ENCODE measurements around the gene CAMK2G. TPM values are rescaled to one million over a fixed set of nuclear protein-coding genes. Genes with fewer than 3 reads are reported as not detected.
A peak's percentile ranks its signal among the peaks of the same experiment; 100 is the strongest.

The CAMK2G gene
- total and polyA plus RNA-seq, 2 experiments from 2014 or later, result 30.6 to 34.1 TPM

GRCh38 chr10:73887294-73888039 is 13.1 kb upstream of the CAMK2G start:
- no peaks in the 10 kb centered on the region for H3K36me3 ChIP-seq (ENCODE audit: insufficient read depth)
- H2AFZ ChIP-seq, result peak overlapping the region; percentile 92
- ATAC-seq (peak; percentile 7; the same call in 1 of the 3 replicates), DNase-seq (ENCODE audit: low spot score) (no peak)
- H3F3A ChIP-seq (replicated peaks; ENCODE audit: low read depth), result no peaks in the 10 kb centered on the region
- no peaks in the 10 kb centered on the region for H3K27me3 ChIP-seq (ENCODE audit: insufficient read depth)
- no peaks in the 10 kb centered on the region for H3K9me2 ChIP-seq (ENCODE audit: insufficient read depth)
- Mint-ChIP-seq H3K4me1 (peaks cover 12% of the 10 kb centered on the region), H3K4me3 (no peak overlapping the region; the same call in 2 of the 3 replicates), H3K27me3 (ENCODE audit: insufficient read depth, low read depth, poor library complexity) (peaks cover 2% of the 10 kb centered on the region), H3K27ac (no peak overlapping the region), H3K36me3 (ENCODE audit: low read depth) (no peaks in the 10 kb centered on the region), H3K9me3 (no peaks in the 10 kb centered on the region)
- no peaks in the 10 kb centered on the region for H3K79me2 ChIP-seq (replicated peaks; ENCODE audit: insufficient read depth)
- peaks cover 11% of the 10 kb centered on the region; the same call in 1 of the 2 replicates for H3K4me1 ChIP-seq (ENCODE audit: insufficient read depth)
- no peak for TF ChIP-seq EZH2 (IDR thresholded peaks at IDR 0.05; ENCODE audit: low read depth, unreplicated experiment)
- TF ChIP-seq CREB1 (CRISPR knock-in tag; IDR thresholded peaks at IDR 0.05; ENCODE audit: low read depth), result no peak
- no peak for TF ChIP-seq JUNB (IDR thresholded peaks at IDR 0.05; ENCODE audit: unreplicated experiment)
- TF ChIP-seq EZH2phosphoT487 (IDR thresholded peaks at IDR 0.05; ENCODE audit: unreplicated experiment), result no peak
- no peak for TF ChIP-seq ZNF114 (CRISPR knock-in tag; IDR thresholded peaks at IDR 0.05)
- TF ChIP-seq, protein P1, sequence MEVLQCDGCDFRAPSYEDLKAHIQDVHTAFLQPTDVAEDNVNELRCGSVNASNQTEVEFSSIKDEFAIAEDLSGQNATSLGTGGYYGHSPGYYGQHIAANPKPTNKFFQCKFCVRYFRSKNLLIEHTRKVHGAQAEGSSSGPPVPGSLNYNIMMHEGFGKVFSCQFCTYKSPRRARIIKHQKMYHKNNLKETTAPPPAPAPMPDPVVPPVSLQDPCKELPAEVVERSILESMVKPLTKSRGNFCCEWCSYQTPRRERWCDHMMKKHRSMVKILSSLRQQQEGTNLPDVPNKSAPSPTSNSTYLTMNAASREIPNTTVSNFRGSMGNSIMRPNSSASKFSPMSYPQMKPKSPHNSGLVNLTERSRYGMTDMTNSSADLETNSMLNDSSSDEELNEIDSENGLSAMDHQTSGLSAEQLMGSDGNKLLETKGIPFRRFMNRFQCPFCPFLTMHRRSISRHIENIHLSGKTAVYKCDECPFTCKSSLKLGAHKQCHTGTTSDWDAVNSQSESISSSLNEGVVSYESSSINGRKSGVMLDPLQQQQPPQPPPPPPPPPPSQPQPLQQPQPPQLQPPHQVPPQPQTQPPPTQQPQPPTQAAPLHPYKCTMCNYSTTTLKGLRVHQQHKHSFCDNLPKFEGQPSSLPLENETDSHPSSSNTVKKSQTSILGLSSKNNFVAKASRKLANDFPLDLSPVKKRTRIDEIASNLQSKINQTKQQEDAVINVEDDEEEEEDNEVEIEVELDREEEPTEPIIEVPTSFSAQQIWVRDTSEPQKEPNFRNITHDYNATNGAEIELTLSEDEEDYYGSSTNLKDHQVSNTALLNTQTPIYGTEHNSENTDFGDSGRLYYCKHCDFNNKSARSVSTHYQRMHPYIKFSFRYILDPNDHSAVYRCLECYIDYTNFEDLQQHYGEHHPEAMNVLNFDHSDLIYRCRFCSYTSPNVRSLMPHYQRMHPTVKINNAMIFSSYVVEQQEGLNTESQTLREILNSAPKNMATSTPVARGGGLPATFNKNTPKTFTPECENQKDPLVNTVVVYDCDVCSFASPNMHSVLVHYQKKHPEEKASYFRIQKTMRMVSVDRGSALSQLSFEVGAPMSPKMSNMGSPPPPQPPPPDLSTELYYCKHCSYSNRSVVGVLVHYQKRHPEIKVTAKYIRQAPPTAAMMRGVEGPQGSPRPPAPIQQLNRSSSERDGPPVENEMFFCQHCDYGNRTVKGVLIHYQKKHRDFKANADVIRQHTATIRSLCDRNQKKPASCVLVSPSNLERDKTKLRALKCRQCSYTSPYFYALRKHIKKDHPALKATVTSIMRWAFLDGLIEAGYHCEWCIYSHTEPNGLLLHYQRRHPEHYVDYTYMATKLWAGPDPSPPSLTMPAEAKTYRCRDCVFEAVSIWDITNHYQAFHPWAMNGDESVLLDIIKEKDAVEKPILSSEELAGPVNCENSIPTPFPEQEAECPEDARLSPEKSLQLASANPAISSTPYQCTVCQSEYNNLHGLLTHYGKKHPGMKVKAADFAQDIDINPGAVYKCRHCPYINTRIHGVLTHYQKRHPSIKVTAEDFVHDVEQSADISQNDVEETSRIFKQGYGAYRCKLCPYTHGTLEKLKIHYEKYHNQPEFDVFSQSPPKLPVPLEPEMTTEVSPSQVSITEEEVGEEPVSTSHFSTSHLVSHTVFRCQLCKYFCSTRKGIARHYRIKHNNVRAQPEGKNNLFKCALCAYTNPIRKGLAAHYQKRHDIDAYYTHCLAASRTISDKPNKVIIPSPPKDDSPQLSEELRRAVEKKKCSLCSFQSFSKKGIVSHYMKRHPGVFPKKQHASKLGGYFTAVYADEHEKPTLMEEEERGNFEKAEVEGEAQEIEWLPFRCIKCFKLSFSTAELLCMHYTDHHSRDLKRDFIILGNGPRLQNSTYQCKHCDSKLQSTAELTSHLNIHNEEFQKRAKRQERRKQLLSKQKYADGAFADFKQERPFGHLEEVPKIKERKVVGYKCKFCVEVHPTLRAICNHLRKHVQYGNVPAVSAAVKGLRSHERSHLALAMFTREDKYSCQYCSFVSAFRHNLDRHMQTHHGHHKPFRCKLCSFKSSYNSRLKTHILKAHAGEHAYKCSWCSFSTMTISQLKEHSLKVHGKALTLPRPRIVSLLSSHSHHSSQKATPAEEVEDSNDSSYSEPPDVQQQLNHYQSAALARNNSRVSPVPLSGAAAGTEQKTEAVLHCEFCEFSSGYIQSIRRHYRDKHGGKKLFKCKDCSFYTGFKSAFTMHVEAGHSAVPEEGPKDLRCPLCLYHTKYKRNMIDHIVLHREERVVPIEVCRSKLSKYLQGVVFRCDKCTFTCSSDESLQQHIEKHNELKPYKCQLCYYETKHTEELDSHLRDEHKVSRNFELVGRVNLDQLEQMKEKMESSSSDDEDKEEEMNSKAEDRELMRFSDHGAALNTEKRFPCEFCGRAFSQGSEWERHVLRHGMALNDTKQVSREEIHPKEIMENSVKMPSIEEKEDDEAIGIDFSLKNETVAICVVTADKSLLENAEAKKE (CRISPR knock-in tag; IDR thresholded peaks at IDR 0.05), result no peak
- no peak for TF ChIP-seq CTCF (conservative IDR thresholded peaks at IDR 0.05; ENCODE audit: low read depth in 2 of 2)
- TF ChIP-seq STAT1 (IDR thresholded peaks at IDR 0.05; ENCODE audit: unreplicated experiment), result no peak
- TF ChIP-seq, protein P2, sequence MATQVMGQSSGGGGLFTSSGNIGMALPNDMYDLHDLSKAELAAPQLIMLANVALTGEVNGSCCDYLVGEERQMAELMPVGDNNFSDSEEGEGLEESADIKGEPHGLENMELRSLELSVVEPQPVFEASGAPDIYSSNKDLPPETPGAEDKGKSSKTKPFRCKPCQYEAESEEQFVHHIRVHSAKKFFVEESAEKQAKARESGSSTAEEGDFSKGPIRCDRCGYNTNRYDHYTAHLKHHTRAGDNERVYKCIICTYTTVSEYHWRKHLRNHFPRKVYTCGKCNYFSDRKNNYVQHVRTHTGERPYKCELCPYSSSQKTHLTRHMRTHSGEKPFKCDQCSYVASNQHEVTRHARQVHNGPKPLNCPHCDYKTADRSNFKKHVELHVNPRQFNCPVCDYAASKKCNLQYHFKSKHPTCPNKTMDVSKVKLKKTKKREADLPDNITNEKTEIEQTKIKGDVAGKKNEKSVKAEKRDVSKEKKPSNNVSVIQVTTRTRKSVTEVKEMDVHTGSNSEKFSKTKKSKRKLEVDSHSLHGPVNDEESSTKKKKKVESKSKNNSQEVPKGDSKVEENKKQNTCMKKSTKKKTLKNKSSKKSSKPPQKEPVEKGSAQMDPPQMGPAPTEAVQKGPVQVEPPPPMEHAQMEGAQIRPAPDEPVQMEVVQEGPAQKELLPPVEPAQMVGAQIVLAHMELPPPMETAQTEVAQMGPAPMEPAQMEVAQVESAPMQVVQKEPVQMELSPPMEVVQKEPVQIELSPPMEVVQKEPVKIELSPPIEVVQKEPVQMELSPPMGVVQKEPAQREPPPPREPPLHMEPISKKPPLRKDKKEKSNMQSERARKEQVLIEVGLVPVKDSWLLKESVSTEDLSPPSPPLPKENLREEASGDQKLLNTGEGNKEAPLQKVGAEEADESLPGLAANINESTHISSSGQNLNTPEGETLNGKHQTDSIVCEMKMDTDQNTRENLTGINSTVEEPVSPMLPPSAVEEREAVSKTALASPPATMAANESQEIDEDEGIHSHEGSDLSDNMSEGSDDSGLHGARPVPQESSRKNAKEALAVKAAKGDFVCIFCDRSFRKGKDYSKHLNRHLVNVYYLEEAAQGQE (IDR thresholded peaks at IDR 0.05; ENCODE audit: unreplicated experiment), result no peak
- TF ChIP-seq, protein P3, sequence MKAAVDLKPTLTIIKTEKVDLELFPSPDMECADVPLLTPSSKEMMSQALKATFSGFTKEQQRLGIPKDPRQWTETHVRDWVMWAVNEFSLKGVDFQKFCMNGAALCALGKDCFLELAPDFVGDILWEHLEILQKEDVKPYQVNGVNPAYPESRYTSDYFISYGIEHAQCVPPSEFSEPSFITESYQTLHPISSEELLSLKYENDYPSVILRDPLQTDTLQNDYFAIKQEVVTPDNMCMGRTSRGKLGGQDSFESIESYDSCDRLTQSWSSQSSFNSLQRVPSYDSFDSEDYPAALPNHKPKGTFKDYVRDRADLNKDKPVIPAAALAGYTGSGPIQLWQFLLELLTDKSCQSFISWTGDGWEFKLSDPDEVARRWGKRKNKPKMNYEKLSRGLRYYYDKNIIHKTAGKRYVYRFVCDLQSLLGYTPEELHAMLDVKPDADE (IDR thresholded peaks at IDR 0.05), result no peak
- no peak for TF ChIP-seq ZNF331 (CRISPR knock-in tag; IDR thresholded peaks at IDR 0.05; ENCODE audit: low read depth)
- no peak for TF ChIP-seq NANOG (IDR thresholded peaks at IDR 0.05; ENCODE audit: borderline replicate concordance)
- H3K4me2 ChIP-seq, result no peak overlapping the region
- H3K27ac ChIP-seq (ENCODE audit: low read depth), result no peak overlapping the region
- no peak overlapping the region for H3K4me3 ChIP-seq
- H4K20me1 ChIP-seq (replicated peaks; ENCODE audit: insufficient read depth), result no peaks in the 10 kb centered on the region

All from GM23338 (cell line).